HepG2 (cell line): ENCODE data around the gene NT5C. TPM values are rescaled to one million over a fixed set of nuclear protein-coding genes. Genes with fewer than 3 reads are reported as not detected.

ENCODE experiments used
- ATF7 ChIP-seq, 2 experiments: fragments of 450-650 bp in 1 of 2; sonication (generic) in 1 of 2; formaldehyde crosslinking in 1 of 2; IDR thresholded peaks; 2 replicates each; pipeline versions ENCODE4 v1.4.0 to v1.6.1; 2016 to 2020; ENCODE audit warnings: antibody characterized with exemption in 1 of 2, mild to moderate bottlenecking in 1 of 2, missing genetic modification reagents in 1 of 2
- BHLHE40 ChIP-seq: IDR thresholded peaks from 2 replicates; pipeline ENCODE4 v1.6.1; 2011; ENCODE audit warnings: low read length, improper control_type of control experiment
- EEA1 ChIP-seq: sonication (generic); formaldehyde crosslinking; IDR thresholded peaks from 2 replicates; pipeline ENCODE4 v1.5.1; 2020; ENCODE audit warnings: mild to moderate bottlenecking, missing genetic modification reagents, borderline replicate concordance
- FOXC1 ChIP-seq: sonication (generic); formaldehyde crosslinking; IDR thresholded peaks from 2 replicates; pipeline ENCODE4 v1.8.0; 2022; ENCODE audit warnings: mild to moderate bottlenecking, missing genetic modification reagents, borderline replicate concordance
- GTF3A ChIP-seq: sonication (generic); formaldehyde crosslinking; conservative IDR thresholded peaks from 2 replicates; pipeline ENCODE4 v1.4.0; 2020; ENCODE audit warnings: mild to moderate bottlenecking, missing genetic modification reagents
- NKX3-1 ChIP-seq: sonication (generic); formaldehyde crosslinking; IDR thresholded peaks from 2 replicates; pipeline ENCODE4 v1.5.0; 2020; ENCODE audit warnings: missing genetic modification reagents
- NONO ChIP-seq, 2 experiments: fragments of 450-650 bp in 1 of 2; sonication (generic) in 1 of 2; formaldehyde crosslinking in 1 of 2; IDR thresholded peaks in 1 of 2; conservative IDR thresholded peaks in 1 of 2; 2 replicates each; pipeline versions ENCODE4 v1.6.1 to v1.8.0; 2017 to 2022; ENCODE audit warnings: mild to moderate bottlenecking in 1 of 2, missing genetic modification reagents in 1 of 2, moderate library complexity in 1 of 2
- SCMH1 ChIP-seq: sonication (generic); formaldehyde crosslinking; IDR thresholded peaks from 2 replicates; pipeline ENCODE4 v1.9.0; 2021; ENCODE audit warnings: missing genetic modification reagents, mild to moderate bottlenecking, borderline replicate concordance
- SP140L ChIP-seq: sonication (generic); formaldehyde crosslinking; IDR thresholded peaks from 2 replicates; pipeline ENCODE4 v1.4.0; 2020; ENCODE audit warnings: missing genetic modification reagents, borderline replicate concordance
- SPEN ChIP-seq: sonication (generic); formaldehyde crosslinking; IDR thresholded peaks from 2 replicates; pipeline ENCODE4 v1.5.1; 2020; ENCODE audit warnings: low read depth, mild to moderate bottlenecking, missing genetic modification reagents
- TEAD2 ChIP-seq: sonication (generic); formaldehyde crosslinking; IDR thresholded peaks from 2 replicates; pipeline ENCODE4 v1.9.0; 2021; ENCODE audit warnings: missing genetic modification reagents
- ZBTB34 ChIP-seq: sonication (generic); formaldehyde crosslinking; IDR thresholded peaks from 2 replicates; pipeline ENCODE4 v1.8.0; 2022; ENCODE audit warnings: mild to moderate bottlenecking, missing genetic modification reagents
- ZBTB42 ChIP-seq: sonication (generic); formaldehyde crosslinking; IDR thresholded peaks from 2 replicates; pipeline ENCODE4 v1.5.0; 2020; ENCODE audit warnings: mild to moderate bottlenecking, missing genetic modification reagents
- ZNF124 ChIP-seq: sonication (generic); formaldehyde crosslinking; IDR thresholded peaks from 2 replicates; pipeline ENCODE4 v1.4.0; 2020; ENCODE audit warnings: missing genetic modification reagents
- ZNF207 ChIP-seq: fragments of 450-650 bp; IDR thresholded peaks from 2 replicates; pipeline ENCODE4 v1.6.1; 2016; ENCODE audit warnings: antibody characterized with exemption, borderline replicate concordance
- ZNF24 ChIP-seq: fragments of 450-650 bp; IDR thresholded peaks from 2 replicates; pipeline ENCODE4 v1.6.1; 2017; ENCODE audit warnings: antibody characterized with exemption, mild to moderate bottlenecking
- ZNF333 ChIP-seq: sonication (generic); formaldehyde crosslinking; IDR thresholded peaks from 2 replicates; pipeline ENCODE4 v1.4.0; 2020; ENCODE audit warnings: mild to moderate bottlenecking, missing genetic modification reagents, borderline replicate concordance
- ZNF557 ChIP-seq: sonication (generic); formaldehyde crosslinking; IDR thresholded peaks from 2 replicates; pipeline ENCODE4 v1.4.0; 2020; ENCODE audit warnings: missing genetic modification reagents
- ZNF562 ChIP-seq: sonication (generic); formaldehyde crosslinking; IDR thresholded peaks from 2 replicates; pipeline ENCODE4 v1.8.0; 2022; ENCODE audit warnings: missing genetic modification reagents, borderline replicate concordance
- ZNF607 ChIP-seq: sonication (generic); formaldehyde crosslinking; IDR thresholded peaks from 2 replicates; pipeline ENCODE4 v1.5.1; 2020; ENCODE audit warnings: missing genetic modification reagents, mild to moderate bottlenecking, borderline replicate concordance
- ZNF7 ChIP-seq: IDR thresholded peaks from 2 replicates; pipeline ENCODE4 v1.6.1; 2016; ENCODE audit warnings: missing biosample characterization, missing genetic modification reagents
- ZNF740 ChIP-seq: sonication (generic); formaldehyde crosslinking; IDR thresholded peaks from 2 replicates; pipeline ENCODE4 v1.4.0; 2020; ENCODE audit warnings: missing genetic modification reagents
- ZNF883 ChIP-seq: sonication (generic); formaldehyde crosslinking; IDR thresholded peaks from 2 replicates; pipeline ENCODE4 v1.5.1; 2020; ENCODE audit warnings: mild to moderate bottlenecking, missing genetic modification reagents; ENCODE audit errors: not compliant biosample characterization
- ZUFSP ChIP-seq: sonication (generic); formaldehyde crosslinking; IDR thresholded peaks from 2 replicates; pipeline ENCODE4 v1.9.0; 2021; ENCODE audit warnings: missing genetic modification reagents, mild to moderate bottlenecking, borderline replicate concordance
- polyA plus RNA-seq, 8 experiments: library from polyadenylated mRNA; depleted of rRNA in 3 of 8; stranded (reverse) in 7 of 8; unstranded in 1 of 8; fragments of >200 nt; fragmentation: Illumina TruSeq in 4 of 8; extraction: Trizol in 4 of 8; gene quantifications; 2 replicates each; pipeline versions ENCODE4 v1.2.1 to v1.2.3, GENCODE V29; 2011 to 2016; ENCODE audit warnings: low read depth in 4 of 8, missing spikeins in 1 of 8, mixed read lengths in 1 of 8; ENCODE audit not compliant: insufficient read depth in 1 of 8
- total RNA-seq, 5 experiments: library from RNA; depleted of rRNA; stranded (reverse); fragments of >200 nt; fragmentation: Illumina TruSeq; extraction: Trizol; gene quantifications; 2 replicates each; pipeline ENCODE4 v1.2.3, GENCODE V29; 2016; ENCODE audit warnings: low read depth in 1 of 5
- TF ChIP-seq, protein P1 (sequence below): sonication (generic); formaldehyde crosslinking; IDR thresholded peaks from 2 replicates; pipeline ENCODE4 v1.4.0; 2020; ENCODE audit warnings: missing genetic modification reagents; ENCODE audit errors: not compliant biosample characterization

NT5C gene
- total and polyA plus RNA-seq, 2 of the 13 experiments (the other 11 are each of a cell fraction or from before 2014, with no cell fraction given), result 42.8 to 48.6 TPM

GRCh38 chr17:75090871-75091854, 40.4 kb downstream of the NT5C start (continued):
- TF ChIP-seq, protein P1, sequence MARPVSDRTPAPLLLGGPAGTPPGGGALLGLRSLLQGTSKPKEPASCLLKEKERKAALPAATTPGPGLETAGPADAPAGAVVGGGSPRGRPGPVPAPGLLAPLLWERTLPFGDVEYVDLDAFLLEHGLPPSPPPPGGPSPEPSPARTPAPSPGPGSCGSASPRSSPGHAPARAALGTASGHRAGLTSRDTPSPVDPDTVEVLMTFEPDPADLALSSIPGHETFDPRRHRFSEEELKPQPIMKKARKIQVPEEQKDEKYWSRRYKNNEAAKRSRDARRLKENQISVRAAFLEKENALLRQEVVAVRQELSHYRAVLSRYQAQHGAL (CRISPR knock-in tag), result no peak
- TF ChIP-seq ZNF7 (no peak), ZNF557 (CRISPR knock-in tag) (no peak), SP140L (CRISPR knock-in tag) (no peak), ZBTB34 (peak; percentile 79; the same call in 1 of the 2 replicates), ZNF740 (no peak), EEA1 (CRISPR knock-in tag) (0 out of 2 replicates have a peak, but pooled peaks have one; percentile 46), ZUFSP (no peak), ZNF24 (no peak), ZNF207 (no peak), ZNF607 (CRISPR knock-in tag) (peak; percentile 73), BHLHE40 (peak; percentile 70), ATF7 (IDR thresholded peaks at IDR 0.05) (no peak), ATF7 (CRISPR knock-in tag; IDR thresholded peaks at IDR 0.05) (no peak), SPEN (peak; percentile 58), NONO (IDR thresholded peaks at IDR 0.05) (no peak), NONO (CRISPR knock-in tag; conservative IDR thresholded peaks at IDR 0.05) (peak; percentile 83), ZNF333 (CRISPR knock-in tag) (0 out of 2 replicates have a peak, but pooled peaks have one; percentile 27), FOXC1 (peak; percentile 47; the same call in 1 of the 2 replicates), ZNF124 (CRISPR knock-in tag) (peak; percentile 53; the same call in 1 of the 2 replicates), ZNF883 (CRISPR knock-in tag) (no peak), NKX3-1 (CRISPR knock-in tag) (no peak), TEAD2 (CRISPR knock-in tag) (no peak), GTF3A (CRISPR knock-in tag) (no peak), ZNF562 (no peak), ZBTB42 (no peak), SCMH1 (CRISPR knock-in tag) (no peak)
